ENCODE measurements around the gene PITX3.
A peak's percentile ranks its signal among the peaks of the same experiment; 100 is the strongest.
"Not testable (repeated sequence)": the region's sequence is repeated elsewhere in the genome, so short reads cannot be mapped to it uniquely, and the experiment has no call there.

Gene PITX3

GRCh38 chr10:102254426-102254825, 13.1 kb upstream of the PITX3 start:
- ChIA-PET CTCF (interaction anchor here (1.1 to 4.3 kb wide), 4 partner anchors 9 to 97 kb away, joined by 3 to 27 read pairs (median 4); partner anchors contain the start of gene GBF1), POLR2A (no interaction called here)
- no peak for DNase-seq (ENCODE audit: extremely low spot score)
- TF ChIP-seq CTCF (IDR thresholded peaks at IDR 0.05; ENCODE audit: control extremely low read depth, extremely low read depth, low read depth, missing control alignments): no peak

- POLR2A ChIA-PET: interaction anchor here (0.7 kb wide), 1 partner anchor 167 kb away, joined by 6 read pairs; no protein-coding TSS in a partner anchor
- CTCF ChIA-PET: interaction anchor here (0.8 to 4.3 kb wide), 7 partner anchors 10 to 141 kb away, joined by 3 to 27 read pairs (median 3); no protein-coding TSS in a partner anchor
- DNase-seq (ENCODE audit: extremely low spot score): not testable (repeated sequence)
These were observed 11.2 kb upstream of the PITX3 start for GRCh38 chr10:102252508-102252907.

DNA sequence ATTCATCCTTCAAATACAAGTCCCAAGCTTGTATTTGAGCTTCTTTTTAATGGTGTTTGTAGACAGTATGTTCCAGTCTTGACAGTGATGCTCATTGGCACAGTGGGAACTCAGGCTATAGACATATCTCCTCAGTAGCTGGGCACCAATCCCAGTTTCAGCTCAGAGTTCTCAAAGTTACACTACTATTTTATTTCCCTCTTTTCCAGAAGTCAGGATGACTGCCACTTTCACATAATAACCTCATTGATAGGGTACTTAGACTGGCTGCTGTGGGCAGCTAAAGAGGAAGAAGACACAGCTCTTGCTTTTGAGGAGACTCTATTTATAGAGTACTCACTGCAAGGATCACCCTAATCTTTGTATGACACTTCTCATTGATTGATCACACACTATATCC, 6.4 kb upstream of the PITX3 start:
- ChIA-PET POLR2A (interaction anchor here (0.5 to 0.7 kb wide), 2 partner anchors 93 to 339 kb away, joined by 3 to 4 read pairs; no protein-coding TSS in a partner anchor), CTCF (interaction anchor here (1.2 to 3.9 kb wide), 8 partner anchors 9 to 104 kb away, joined by 3 to 45 read pairs (median 6); no protein-coding TSS in a partner anchor)
- no peak for TF ChIP-seq CTCF (IDR thresholded peaks at IDR 0.05; ENCODE audit: control extremely low read depth, extremely low read depth, low read depth, missing control alignments)
- DNase-seq (ENCODE audit: extremely low spot score): no peak

DNA sequence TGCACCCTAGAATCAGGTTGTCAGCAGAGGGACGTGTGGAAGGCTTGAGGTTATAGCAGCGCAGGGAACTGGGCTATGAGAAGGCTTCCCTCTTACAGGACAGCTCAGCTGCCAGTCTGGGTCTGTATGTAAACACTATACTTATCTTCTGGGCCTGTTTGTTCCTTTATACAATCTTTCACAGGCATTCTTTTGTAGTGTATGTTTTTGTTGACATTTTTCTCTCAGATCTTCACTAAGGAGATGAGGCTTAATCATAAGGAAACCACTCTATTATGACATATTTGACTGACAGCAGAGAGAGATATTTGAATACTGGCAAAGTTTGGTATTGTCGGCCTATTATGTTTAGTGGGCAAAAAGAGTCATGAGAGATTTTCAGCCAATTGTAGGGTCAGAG, 4.9 kb upstream of the PITX3 start:
- ChIA-PET POLR2A (interaction anchor here (1.3 kb wide), 1 partner anchor 148 kb away, joined by 6 read pairs; no protein-coding TSS in a partner anchor), CTCF (interaction anchor here (1.0 to 1.9 kb wide), 5 partner anchors 9 to 105 kb away, joined by 3 to 6 read pairs (median 4); no protein-coding TSS in a partner anchor)
- DNase-seq (ENCODE audit: extremely low spot score): no peak
- no peak for TF ChIP-seq CTCF (IDR thresholded peaks at IDR 0.05; ENCODE audit: control extremely low read depth, extremely low read depth, low read depth, missing control alignments)

GRCh38 chr10:102245932-102246251, 4.6 kb upstream of the PITX3 start:
- no peak for DNase-seq (ENCODE audit: extremely low spot score)
- CTCF ChIA-PET: interaction anchor here (0.8 to 2.8 kb wide), 12 partner anchors 8 to 153 kb away, joined by 3 to 28 read pairs (median 4); no protein-coding TSS in a partner anchor
- no peak for TF ChIP-seq CTCF (IDR thresholded peaks at IDR 0.05; ENCODE audit: control extremely low read depth, extremely low read depth, low read depth, missing control alignments)
- POLR2A ChIA-PET: interaction anchor here (0.5 to 1.3 kb wide), 6 partner anchors 68 to 150 kb away, joined by 3 to 6 read pairs (median 4); partner anchors contain the start of gene NFKB2

GRCh38 chr10:102245082-102245931, 4.0 kb upstream of the PITX3 start, which contains the start of gene GBF1:
GBF1 (plus strand) TSS chr10:102245532; CDS start chr10:102258939, 13,407 bp downstream.
- DNase-seq (ENCODE audit: extremely low spot score): peak; percentile 96
- CTCF ChIA-PET: interaction anchor here (0.8 to 2.8 kb wide), 12 partner anchors 8 to 154 kb away, joined by 3 to 28 read pairs (median 4); no protein-coding TSS in a partner anchor
- no peak for TF ChIP-seq CTCF (IDR thresholded peaks at IDR 0.05; ENCODE audit: control extremely low read depth, extremely low read depth, low read depth, missing control alignments)
- POLR2A ChIA-PET: interaction anchor here (0.5 to 1.3 kb wide), 11 partner anchors 8 to 150 kb away, joined by 3 to 6 read pairs (median 3); partner anchors contain the start of gene NFKB2
